ENCODE results near the gene MRPS16.

The MRPS16 gene

GRCh38 chr10:73220989-73221388, 31.5 kb downstream of the MRPS16 start:
- Histone ChIP-seq H3K9ac (ENCODE audit: low read length) (no peak overlapping the region), H3K23ac (ENCODE audit: low read length) (no peak overlapping the region), H3K4me1 (ENCODE audit: control insufficient read depth in 1 of 2, insufficient read depth in 2 of 2, low read length in 2 of 2) (no peaks in the 10 kb centered on the region), H2BK12ac (ENCODE audit: low read length) (no peak overlapping the region), H3K4ac (ENCODE audit: low read depth, low read length) (no peak overlapping the region), H3K79me2 (ENCODE audit: control insufficient read depth, insufficient read depth, low read length, poor library complexity) (no peaks in the 10 kb centered on the region), H2AK5ac (ENCODE audit: low read length) (no peak overlapping the region), H3K27me3 (ENCODE audit: insufficient read depth, low read length) (no peaks in the 10 kb centered on the region), H3K4me3 (ENCODE audit: low read depth, low read length) (no peak overlapping the region), H3K79me1 (ENCODE audit: low read length) (no peaks in the 10 kb centered on the region), H3K27ac (ENCODE audit: low read depth, low read length) (no peak overlapping the region), H2BK5ac (ENCODE audit: low read depth, low read length, poor library complexity) (no peak overlapping the region), H4K12ac (ENCODE audit: low read depth, low read length) (no peak overlapping the region), H4K91ac (ENCODE audit: low read depth, low read length) (no peak overlapping the region), H2AFZ (ENCODE audit: insufficient read depth, low read length, poor library complexity) (no peak overlapping the region), H3K4me2 (ENCODE audit: low read length) (no peak overlapping the region), H4K8ac (ENCODE audit: low read depth, low read length) (no peak overlapping the region), H2BK120ac (ENCODE audit: insufficient read depth, low read length, poor library complexity) (no peak overlapping the region), H3K9me3 (ENCODE audit: insufficient read depth, low read depth, low read length) (no peaks in the 10 kb centered on the region), H3K36me3 (ENCODE audit: control insufficient read depth in 1 of 2, insufficient read depth in 2 of 2, low read length in 2 of 2) (peaks cover 0 to 5% of the 10 kb centered on the region in 2 experiments), H3K14ac (ENCODE audit: low read length) (no peak overlapping the region), H3K18ac (ENCODE audit: low read length) (no peak overlapping the region)
- WGBS (ENCODE audit: extremely low coverage, insufficient coverage, insufficient read length), result no CpG with 5 or more reads among the region's 1 CpG
- peak in 1 of 2 donors; percentile 11 for DNase-seq

DNA sequence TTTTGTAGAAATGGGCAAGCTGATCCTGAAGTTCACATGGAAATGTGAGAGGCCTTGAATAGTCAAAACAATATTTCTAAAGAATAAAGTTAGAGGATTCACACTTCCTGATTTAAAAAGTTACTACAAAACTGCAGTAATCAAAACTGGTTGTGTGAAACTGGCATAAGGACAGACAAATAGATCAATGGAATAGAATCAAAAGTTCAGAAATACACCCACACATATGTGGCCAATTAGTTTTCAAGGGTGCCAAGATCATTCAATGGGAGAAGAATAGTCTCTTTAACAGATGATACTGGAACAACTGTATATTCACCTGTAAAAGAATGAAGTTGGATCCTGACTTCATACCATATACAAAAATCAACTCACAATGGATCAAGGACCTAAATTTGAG, 33.1 kb downstream of the MRPS16 start:
- Histone ChIP-seq H3K9me3 (ENCODE audit: insufficient read depth, low read depth, low read length) (no peaks in the 10 kb centered on the region), H3K79me2 (ENCODE audit: control insufficient read depth, insufficient read depth, low read length, poor library complexity) (no peaks in the 10 kb centered on the region), H2BK5ac (ENCODE audit: low read depth, low read length, poor library complexity) (no peak overlapping the region), H3K18ac (ENCODE audit: low read length) (no peak overlapping the region), H3K23ac (ENCODE audit: low read length) (no peak overlapping the region), H3K27ac (ENCODE audit: low read depth, low read length) (no peak overlapping the region), H4K91ac (ENCODE audit: low read depth, low read length) (no peak overlapping the region), H3K4me1 (ENCODE audit: control insufficient read depth in 1 of 2, insufficient read depth in 2 of 2, low read length in 2 of 2) (no peaks in the 10 kb centered on the region), H2BK12ac (ENCODE audit: low read length) (no peak overlapping the region), H3K14ac (ENCODE audit: low read length) (no peak overlapping the region), H3K4ac (ENCODE audit: low read depth, low read length) (no peak overlapping the region), H3K27me3 (ENCODE audit: insufficient read depth, low read length) (no peaks in the 10 kb centered on the region), H3K4me2 (ENCODE audit: low read length) (no peak overlapping the region), H4K8ac (ENCODE audit: low read depth, low read length) (no peak overlapping the region), H3K9ac (ENCODE audit: low read length) (no peak overlapping the region), H2AK5ac (ENCODE audit: low read length) (no peak overlapping the region), H2AFZ (ENCODE audit: insufficient read depth, low read length, poor library complexity) (no peak overlapping the region), H3K79me1 (ENCODE audit: low read length) (no peaks in the 10 kb centered on the region), H2BK120ac (ENCODE audit: insufficient read depth, low read length, poor library complexity) (no peak overlapping the region), H3K36me3 (ENCODE audit: control insufficient read depth in 1 of 2, insufficient read depth in 2 of 2, low read length in 2 of 2) (peaks cover 0 to 5% of the 10 kb centered on the region in 2 experiments), H4K12ac (ENCODE audit: low read depth, low read length) (no peak overlapping the region), H3K4me3 (ENCODE audit: low read depth, low read length) (no peak overlapping the region)
- no peak for DNase-seq

- H3K4me3 ChIP-seq (ENCODE audit: low read depth, low read length), result no peak overlapping the region
- H3K14ac ChIP-seq (ENCODE audit: low read length), result no peak overlapping the region
- H2BK120ac ChIP-seq (ENCODE audit: insufficient read depth, low read length, poor library complexity), result no peak overlapping the region
- H4K91ac ChIP-seq (ENCODE audit: low read depth, low read length), result no peak overlapping the region
- H3K36me3 ChIP-seq (ENCODE audit: control insufficient read depth in 1 of 2, insufficient read depth in 2 of 2, low read length in 2 of 2), result peaks cover 0 to 5% of the 10 kb centered on the region in 2 experiments
- H4K12ac ChIP-seq (ENCODE audit: low read depth, low read length), result no peak overlapping the region
- no peak overlapping the region for H2AFZ ChIP-seq (ENCODE audit: insufficient read depth, low read length, poor library complexity)
- H4K8ac ChIP-seq (ENCODE audit: low read depth, low read length), result no peak overlapping the region
- DNase-seq, result peak in 1 of 2 donors; percentile 49
- H3K27me3 ChIP-seq (ENCODE audit: insufficient read depth, low read length), result no peaks in the 10 kb centered on the region
- H2BK5ac ChIP-seq (ENCODE audit: low read depth, low read length, poor library complexity), result no peak overlapping the region
- no CpG with 5 or more reads among the region's 2 CpGs for WGBS (ENCODE audit: extremely low coverage, insufficient coverage, insufficient read length)
- H2AK5ac ChIP-seq (ENCODE audit: low read length), result no peak overlapping the region
- H3K9ac ChIP-seq (ENCODE audit: low read length), result no peak overlapping the region
- no peaks in the 10 kb centered on the region for H3K79me2 ChIP-seq (ENCODE audit: control insufficient read depth, insufficient read depth, low read length, poor library complexity)
- H3K9me3 ChIP-seq (ENCODE audit: insufficient read depth, low read depth, low read length), result no peaks in the 10 kb centered on the region
- no peak overlapping the region for H3K23ac ChIP-seq (ENCODE audit: low read length)
- no peak overlapping the region for H3K4ac ChIP-seq (ENCODE audit: low read depth, low read length)
- H2BK12ac ChIP-seq (ENCODE audit: low read length), result no peak overlapping the region
- no peak overlapping the region for H3K27ac ChIP-seq (ENCODE audit: low read depth, low read length)
- H3K18ac ChIP-seq (ENCODE audit: low read length), result no peak overlapping the region
- no peak overlapping the region for H3K4me2 ChIP-seq (ENCODE audit: low read length)
- no peaks in the 10 kb centered on the region for H3K79me1 ChIP-seq (ENCODE audit: low read length)
- no peaks in the 10 kb centered on the region for H3K4me1 ChIP-seq (ENCODE audit: control insufficient read depth in 1 of 2, insufficient read depth in 2 of 2, low read length in 2 of 2)
These were observed 33.8 kb downstream of the MRPS16 start for GRCh38 chr10:73218431-73219191.

DNA sequence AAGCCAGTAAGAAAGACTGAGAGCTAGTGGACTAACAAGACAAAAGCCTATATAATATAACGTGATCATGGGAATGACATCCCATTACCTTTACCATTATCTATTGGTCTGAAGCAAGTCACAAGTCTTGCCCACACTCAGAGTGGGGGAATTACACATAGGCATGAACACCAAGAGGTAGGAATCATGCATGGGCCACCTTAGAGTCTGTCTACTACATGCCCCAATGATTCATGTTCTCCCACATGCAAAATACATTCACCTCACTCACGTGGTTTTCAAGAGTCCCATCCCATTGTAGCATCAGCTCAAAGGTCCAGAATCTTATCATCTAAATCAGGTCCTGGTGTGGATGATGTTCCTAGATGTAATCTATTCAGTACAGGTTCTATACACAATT, 34.8 kb downstream of the MRPS16 start:
- no peak for DNase-seq
- no peaks in the 10 kb centered on the region for H3K79me1 ChIP-seq (ENCODE audit: low read length)
- H3K4me1 ChIP-seq (ENCODE audit: control insufficient read depth in 1 of 2, insufficient read depth in 2 of 2, low read length in 2 of 2), result no peaks in the 10 kb centered on the region
- no peak overlapping the region for H3K9ac ChIP-seq (ENCODE audit: low read length)
- no peak overlapping the region for H3K23ac ChIP-seq (ENCODE audit: low read length)
- WGBS (ENCODE audit: extremely low coverage, insufficient coverage, insufficient read length), result no CpG with 5 or more reads among the region's 2 CpGs
- H3K36me3 ChIP-seq (ENCODE audit: control insufficient read depth in 1 of 2, insufficient read depth in 2 of 2, low read length in 2 of 2), result peaks cover 0 to 5% of the 10 kb centered on the region in 2 experiments
- H3K27me3 ChIP-seq (ENCODE audit: insufficient read depth, low read length), result no peaks in the 10 kb centered on the region
- no peak overlapping the region for H3K4me2 ChIP-seq (ENCODE audit: low read length)
- no peak overlapping the region for H3K27ac ChIP-seq (ENCODE audit: low read depth, low read length)
- no peak overlapping the region for H3K4ac ChIP-seq (ENCODE audit: low read depth, low read length)
- no peak overlapping the region for H2BK5ac ChIP-seq (ENCODE audit: low read depth, low read length, poor library complexity)
- no peak overlapping the region for H2AFZ ChIP-seq (ENCODE audit: insufficient read depth, low read length, poor library complexity)
- no peak overlapping the region for H2BK12ac ChIP-seq (ENCODE audit: low read length)
- no peak overlapping the region for H3K14ac ChIP-seq (ENCODE audit: low read length)
- H3K18ac ChIP-seq (ENCODE audit: low read length), result no peak overlapping the region
- H4K8ac ChIP-seq (ENCODE audit: low read depth, low read length), result no peak overlapping the region
- H3K9me3 ChIP-seq (ENCODE audit: insufficient read depth, low read depth, low read length), result no peaks in the 10 kb centered on the region
- no peaks in the 10 kb centered on the region for H3K79me2 ChIP-seq (ENCODE audit: control insufficient read depth, insufficient read depth, low read length, poor library complexity)
- H4K12ac ChIP-seq (ENCODE audit: low read depth, low read length), result no peak overlapping the region
- no peak overlapping the region for H2BK120ac ChIP-seq (ENCODE audit: insufficient read depth, low read length, poor library complexity)
- H2AK5ac ChIP-seq (ENCODE audit: low read length), result no peak overlapping the region
- H4K91ac ChIP-seq (ENCODE audit: low read depth, low read length), result no peak overlapping the region
- no peak overlapping the region for H3K4me3 ChIP-seq (ENCODE audit: low read depth, low read length)

All from trophoblast cell (in vitro differentiated cells and primary cell).